Ishikawa (cell line): ENCODE data around the gene COG5.

Source experiments
- CEBPB ChIP-seq: IDR thresholded peaks from 2 replicates; pipeline ENCODE4 v1.6.1; 2012
- CREB1 ChIP-seq: IDR thresholded peaks from 2 replicates; pipeline ENCODE4 v1.6.1; 2012; ENCODE audit warnings: low read depth
- EGR1 ChIP-seq: IDR thresholded peaks from 2 replicates; pipeline ENCODE4 v1.6.1; 2012
- EP300 ChIP-seq: IDR thresholded peaks from 2 replicates; pipeline ENCODE4 v1.6.1; 2012; ENCODE audit warnings: borderline replicate concordance
- FOXM1 ChIP-seq: IDR thresholded peaks from 2 replicates; pipeline ENCODE4 v1.6.1; 2012; ENCODE audit warnings: low read depth, borderline replicate concordance
- MAX ChIP-seq: IDR thresholded peaks from 2 replicates; pipeline ENCODE4 v1.6.1; 2012
- NFIC ChIP-seq: IDR thresholded peaks from 2 replicates; pipeline ENCODE4 v1.6.1; 2012
- RAD21 ChIP-seq: IDR thresholded peaks from 2 replicates; pipeline ENCODE4 v1.6.1; 2012; ENCODE audit warnings: low read depth
- REST ChIP-seq: IDR thresholded peaks from 2 replicates; pipeline ENCODE4 v1.6.1; 2012; ENCODE audit warnings: low read depth, mild to moderate bottlenecking
- TAF1 ChIP-seq: IDR thresholded peaks from 2 replicates; pipeline ENCODE4 v1.6.1; 2012; ENCODE audit warnings: low read depth, mild to moderate bottlenecking
- TCF12 ChIP-seq: IDR thresholded peaks from 2 replicates; pipeline ENCODE4 v1.6.1; 2012; ENCODE audit warnings: low read depth
- TEAD4 ChIP-seq: IDR thresholded peaks from 2 replicates; pipeline ENCODE4 v1.6.1; 2012
- USF1 ChIP-seq: IDR thresholded peaks from 2 replicates; pipeline ENCODE4 v1.6.1; 2012
- YY1 ChIP-seq: IDR thresholded peaks from 2 replicates; pipeline ENCODE4 v1.6.1; 2012; ENCODE audit warnings: low read depth
- ZBTB7A ChIP-seq: IDR thresholded peaks from 2 replicates; pipeline ENCODE4 v1.6.1; 2012; ENCODE audit warnings: low read depth

The COG5 gene

GRCh38 chr7:107179326-107180164, 384.2 kb downstream of the COG5 start:
- TF ChIP-seq RAD21 = no peak
- TF ChIP-seq EGR1 = no peak
- no peak for TF ChIP-seq REST

- TF ChIP-seq YY1 (no peak), ZBTB7A (no peak), CEBPB (no peak), EP300 (no peak), RAD21 (no peak), REST (no peak), FOXM1 (no peak), USF1 (no peak), CREB1 (no peak), NFIC (no peak), TEAD4 (no peak), TCF12 (no peak), EGR1 (no peak)
Observed at GRCh38 chr7:107173691-107174406, 389.9 kb downstream of the COG5 start.

- TF ChIP-seq FOXM1 (no peak), ZBTB7A (no peak), MAX (no peak), CEBPB (no peak), EGR1 (no peak)
Observed at GRCh38 chr7:107173191-107173590, 390.5 kb downstream of the COG5 start.

- no peak for TF ChIP-seq TCF12
- no peak for TF ChIP-seq CREB1
- TF ChIP-seq CEBPB = no peak
- TF ChIP-seq RAD21 = no peak
- TF ChIP-seq REST = no peak
- no peak for TF ChIP-seq ZBTB7A
- TF ChIP-seq TAF1 = no peak
- TF ChIP-seq TEAD4 = no peak
- no peak for TF ChIP-seq FOXM1
Observed at GRCh38 chr7:107172276-107173032, 391.3 kb downstream of the COG5 start.

GRCh38 chr7:107171496-107171895, 392.2 kb downstream of the COG5 start:
- TF ChIP-seq CEBPB = no peak
- no peak for TF ChIP-seq ZBTB7A
- TF ChIP-seq YY1 = no peak
